Occipital lobe (tissue), 2 donors: Measurements from ENCODE around the gene SCD. TPM values are rescaled to one million over a fixed set of nuclear protein-coding genes. Genes with fewer than 3 reads are reported as not detected.
"Not testable (repeated sequence)": the region's sequence is repeated elsewhere in the genome, so short reads cannot be mapped to it uniquely, and the experiment has no call there.

Experiments used
- DNase-seq: peaks from one replicate; lab custom pipeline; 2025; lab: John Stamatoyannopoulos, UW
- total RNA-seq: library from RNA; depleted of rRNA; stranded (reverse); fragments of >200 nt; gene quantifications from one replicate; pipeline ENCODE4 v1.2.3, GENCODE V29; 2014

Gene SCD
- total RNA-seq, 1 donor from 2014 or later = 123 TPM

- no peak for DNase-seq
Observed at GRCh38 chr10:100362570-100363496, 15.8 kb downstream of the SCD start.

DNA sequence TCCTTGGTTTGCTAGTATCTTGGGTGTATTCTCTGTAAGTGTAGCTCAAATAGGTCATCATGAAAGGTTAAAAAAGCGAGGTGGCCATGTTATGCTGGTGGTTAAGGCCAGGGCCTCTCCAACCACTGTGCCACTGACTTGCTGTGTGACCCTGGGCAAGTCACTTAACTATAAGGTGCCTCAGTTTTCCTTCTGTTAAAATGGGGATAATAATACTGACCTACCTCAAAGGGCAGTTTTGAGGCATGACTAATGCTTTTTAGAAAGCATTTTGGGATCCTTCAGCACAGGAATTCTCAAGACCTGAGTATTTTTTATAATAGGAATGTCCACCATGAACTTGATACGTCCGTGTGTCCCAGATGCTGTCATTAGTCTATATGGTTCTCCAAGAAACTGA, 17.1 kb downstream of the SCD start:
- DNase-seq = no peak

DNA sequence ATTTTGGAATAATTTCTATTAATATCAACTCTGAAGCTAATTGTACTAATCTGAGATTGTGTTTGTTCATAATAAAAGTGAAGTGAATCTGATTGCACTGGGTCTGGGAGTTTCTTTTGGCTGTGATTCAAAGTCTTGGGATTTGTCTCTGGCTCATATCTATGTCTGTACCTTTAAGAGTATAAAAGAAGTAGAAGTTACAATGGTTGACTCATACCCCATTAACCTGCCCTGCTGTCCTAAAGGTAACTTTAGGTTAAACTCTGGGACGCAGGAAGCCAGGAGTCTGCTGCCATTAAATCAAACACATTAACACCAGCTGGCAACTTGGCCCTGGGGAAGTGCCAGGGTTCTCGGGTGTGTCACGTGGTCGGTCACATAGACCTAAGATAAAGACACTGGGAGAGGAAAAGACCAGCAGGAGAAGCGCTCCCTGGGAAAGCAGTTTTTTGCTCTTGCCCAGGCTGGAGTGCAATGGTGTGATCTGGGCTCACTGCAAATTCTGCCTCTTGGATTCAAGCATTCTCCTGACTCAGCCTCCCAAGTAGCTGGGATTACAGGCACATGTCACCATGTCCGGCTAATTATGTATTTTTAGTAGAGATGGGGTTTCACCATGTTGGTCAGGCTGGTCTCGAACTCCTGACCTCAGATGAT, 17.8 kb downstream of the SCD start:
- DNase-seq = no peak

GRCh38 chr10:100368721-100369120, 21.7 kb downstream of the SCD start:
- DNase-seq = no peak

DNA sequence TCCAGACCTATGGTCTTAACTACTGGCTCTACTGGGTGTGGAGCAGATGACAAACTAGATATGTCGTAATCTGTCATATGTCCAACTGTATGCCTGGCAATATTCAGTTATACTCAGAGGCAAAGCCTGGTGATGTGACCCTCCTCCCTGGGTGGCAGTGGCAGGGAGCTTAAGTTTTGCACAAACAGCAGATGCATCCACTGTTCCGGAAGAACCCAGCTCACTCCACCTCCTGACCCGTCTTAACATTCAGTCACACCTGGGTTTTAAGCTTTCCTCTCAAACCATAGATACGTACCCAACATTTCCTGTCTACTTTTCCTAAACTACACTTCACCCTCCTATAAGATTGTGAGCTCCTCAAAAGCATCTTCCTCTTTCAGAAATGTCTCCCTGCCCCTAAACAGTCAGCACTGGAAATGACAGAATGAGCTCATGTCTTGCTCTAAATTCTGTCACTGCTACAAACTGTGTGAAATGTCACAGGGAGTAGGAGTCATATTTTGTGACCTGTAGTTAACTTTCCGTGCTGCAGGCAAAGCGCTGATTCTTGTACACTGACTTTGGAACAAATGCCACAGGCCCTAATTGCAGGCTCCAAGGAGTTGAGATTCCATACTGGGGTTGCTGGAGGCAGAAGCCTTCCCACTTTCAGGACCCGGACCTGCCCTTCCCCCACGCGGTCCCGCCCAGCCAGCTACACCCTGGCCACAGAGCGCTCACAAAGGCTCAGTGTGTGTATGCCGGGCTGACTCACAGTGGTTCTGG, 23.9 kb downstream of the SCD start:
- DNase-seq = peak; percentile 69

DNA sequence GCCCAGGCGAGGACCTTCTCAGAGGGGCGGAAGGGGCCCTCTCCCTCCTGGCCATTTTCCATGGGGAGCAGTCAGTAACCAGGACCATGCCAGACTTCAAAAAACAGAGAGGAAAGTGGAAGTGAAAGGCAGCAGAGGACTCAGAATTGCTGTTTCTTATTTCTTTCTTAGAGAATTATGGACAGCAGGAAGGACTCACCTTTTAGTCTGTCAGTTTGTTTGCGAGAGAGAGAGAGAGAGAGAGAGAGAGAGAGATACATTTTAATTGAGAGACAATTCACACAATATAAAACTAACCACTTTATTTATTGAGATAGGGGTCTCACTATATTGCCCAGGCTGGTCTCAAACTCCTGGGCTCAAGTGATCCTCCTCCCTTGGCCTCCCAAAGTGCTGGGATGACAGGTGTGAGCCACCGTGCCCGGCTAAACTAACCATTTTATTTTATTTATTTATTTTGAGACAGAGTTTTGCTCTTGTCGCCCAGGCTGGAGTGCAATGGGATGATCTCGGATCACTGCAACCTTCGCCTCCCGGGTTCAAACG, 24.5 kb downstream of the SCD start:
- no peak for DNase-seq

DNA sequence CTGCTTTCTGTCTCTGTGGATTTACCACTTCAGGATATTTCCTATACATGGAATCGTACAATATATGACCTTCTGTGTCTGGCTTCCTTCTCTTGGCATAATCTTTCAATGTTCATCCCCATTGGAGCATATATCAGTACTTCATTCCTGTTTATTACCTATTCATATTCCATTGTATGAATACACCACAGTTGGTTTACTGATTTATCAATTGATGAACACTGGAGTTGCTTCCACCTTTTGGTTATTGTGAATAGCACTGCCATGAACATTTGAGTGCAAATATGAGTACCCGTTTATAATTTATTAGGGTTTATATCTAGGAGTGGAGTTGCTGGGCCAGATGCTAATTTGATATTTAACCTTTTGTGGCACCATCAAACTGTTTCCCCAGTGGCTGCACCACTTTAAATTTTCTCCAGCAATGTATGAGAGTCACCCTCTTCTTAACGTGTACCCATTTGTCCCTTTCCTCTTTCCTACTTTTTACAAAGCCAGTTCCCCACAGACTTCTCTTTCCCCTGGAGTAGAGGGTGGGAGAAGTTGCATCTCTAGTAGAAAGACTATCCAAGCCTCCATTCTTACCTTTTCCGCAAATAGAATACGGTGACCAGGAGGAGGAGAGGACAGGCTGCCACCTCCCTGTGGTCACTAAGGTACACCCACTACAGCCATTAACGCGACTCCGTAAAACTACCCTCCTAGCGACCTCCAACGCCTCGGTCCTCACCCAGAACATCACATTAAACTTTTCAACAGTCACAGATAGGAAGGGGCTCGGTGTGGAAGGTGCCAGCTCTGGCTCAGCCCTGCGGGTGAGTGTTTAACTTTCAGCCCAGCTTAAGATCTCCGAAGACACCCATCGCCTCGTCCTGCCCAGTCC, 25.6 kb downstream of the SCD start:
- DNase-seq = no peak

- DNase-seq = peak; percentile 95
Observed at GRCh38 chr10:100373298-100374199, 26.5 kb downstream of the SCD start.

DNA sequence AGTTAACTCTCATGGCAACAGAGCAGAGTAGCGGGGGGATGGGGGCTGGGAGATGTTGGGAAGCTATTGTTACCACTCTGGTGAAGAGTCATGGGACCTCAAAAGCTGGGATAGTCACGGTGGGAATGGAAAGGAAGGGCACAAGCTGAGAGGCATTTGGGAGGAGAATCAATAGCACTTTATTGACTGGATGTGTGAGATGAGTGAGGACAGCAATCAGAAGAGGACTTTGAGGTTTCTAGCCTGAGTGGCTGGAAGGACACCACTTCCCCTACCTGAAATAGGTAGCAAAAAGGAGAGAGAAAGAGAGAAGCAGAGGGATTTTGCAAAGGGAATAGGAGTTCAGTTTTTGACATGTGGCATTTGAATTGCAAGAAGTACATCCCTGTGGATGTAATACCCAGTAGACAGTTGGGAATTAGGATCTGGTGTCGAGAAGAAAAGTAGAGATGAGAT, 27.2 kb downstream of the SCD start:
- no peak for DNase-seq

DNA sequence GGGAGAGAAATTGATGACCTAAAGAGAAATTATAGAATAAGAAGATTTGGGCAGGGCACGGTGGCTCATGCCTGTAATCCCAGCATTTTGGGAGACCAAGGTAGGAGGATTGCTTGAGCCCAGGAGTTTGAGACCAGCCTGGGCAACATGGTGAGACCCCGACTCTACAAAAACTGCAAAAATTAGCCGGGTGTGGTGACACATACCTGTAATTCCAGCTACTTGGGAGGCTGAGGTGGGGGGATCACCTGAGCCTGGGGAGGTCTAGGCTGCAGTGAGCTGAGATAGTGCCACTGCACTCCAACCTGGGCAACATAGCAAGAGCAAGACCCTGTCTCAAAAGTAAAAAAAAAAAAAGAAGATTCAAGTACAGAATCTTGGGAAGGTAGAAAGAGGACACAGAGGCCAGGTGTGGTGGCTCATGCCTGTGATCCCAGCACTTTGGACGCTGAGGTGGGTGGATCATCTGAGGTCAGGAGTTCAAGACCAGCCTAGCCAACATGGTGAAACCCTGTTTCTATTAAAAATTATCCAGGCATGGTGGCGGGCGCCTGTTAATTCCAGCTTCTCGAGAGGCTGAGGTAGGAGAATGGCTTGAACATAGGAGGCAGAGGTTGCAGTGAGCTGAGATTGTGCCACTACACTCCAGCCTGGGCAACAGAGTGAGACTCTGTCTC, 27.8 kb downstream of the SCD start:
- DNase-seq = not testable (repeated sequence)

- DNase-seq = not testable (repeated sequence)
Observed at GRCh38 chr10:100376656-100377055, 29.6 kb downstream of the SCD start.

DNA sequence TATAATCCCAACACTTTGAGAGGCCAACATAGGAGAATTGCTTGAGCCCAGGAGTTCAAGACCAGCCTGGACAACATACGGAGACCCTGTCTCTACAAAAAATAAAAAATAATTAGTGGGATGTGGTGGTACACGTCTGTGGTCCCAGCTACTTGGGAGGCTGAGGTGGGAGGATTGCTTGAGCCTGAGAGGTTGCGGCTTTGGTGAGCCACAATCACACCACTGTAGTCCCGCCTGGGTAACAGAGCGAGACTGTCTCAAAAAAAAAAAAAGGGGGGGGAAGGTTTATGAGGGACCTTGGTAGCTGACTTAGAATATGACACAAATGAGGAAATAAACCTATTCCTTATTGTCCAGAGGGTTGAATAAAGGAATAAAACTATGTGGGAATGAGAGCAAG, 30.8 kb downstream of the SCD start:
- DNase-seq = no peak

DNA sequence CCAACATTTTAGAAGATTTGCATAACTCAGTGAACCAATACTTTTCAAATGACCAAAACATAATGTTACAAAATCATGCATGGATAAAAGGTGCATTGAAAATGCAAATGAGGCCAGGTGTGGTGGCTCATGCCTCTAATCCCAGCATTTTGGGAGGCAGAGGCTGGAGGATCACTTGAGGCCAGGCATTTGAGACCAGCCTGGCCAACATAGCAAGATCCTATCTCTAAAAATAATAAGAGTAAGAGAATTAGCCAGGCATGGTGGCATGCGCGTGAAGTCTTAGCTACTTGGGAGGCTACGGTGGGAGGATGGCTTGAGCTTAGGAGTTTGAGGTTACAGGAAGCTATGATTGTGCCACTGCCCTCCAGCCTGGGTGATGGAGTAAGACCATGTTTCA, 33.4 kb downstream of the SCD start:
- DNase-seq = no peak

DNA sequence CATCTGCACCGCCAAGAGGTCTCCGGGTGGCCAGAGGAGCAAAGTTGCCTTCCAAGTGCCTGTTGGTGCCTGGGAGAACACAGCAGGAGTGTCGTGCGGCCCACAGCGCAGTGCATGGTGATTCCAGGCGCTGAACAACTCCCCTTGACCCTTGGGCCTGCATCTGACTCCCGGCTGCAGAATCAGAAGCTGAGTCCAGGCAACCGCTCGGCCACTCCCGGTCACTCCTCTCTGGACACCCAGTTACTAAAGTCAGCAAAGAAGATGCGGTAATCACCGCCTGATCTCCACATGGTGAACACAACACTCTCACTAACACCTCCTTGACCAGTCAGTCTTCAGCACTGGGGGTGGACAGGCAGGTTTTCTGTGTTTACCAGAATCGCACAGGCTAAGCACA, 35.5 kb downstream of the SCD start:
- no peak for DNase-seq

DNA sequence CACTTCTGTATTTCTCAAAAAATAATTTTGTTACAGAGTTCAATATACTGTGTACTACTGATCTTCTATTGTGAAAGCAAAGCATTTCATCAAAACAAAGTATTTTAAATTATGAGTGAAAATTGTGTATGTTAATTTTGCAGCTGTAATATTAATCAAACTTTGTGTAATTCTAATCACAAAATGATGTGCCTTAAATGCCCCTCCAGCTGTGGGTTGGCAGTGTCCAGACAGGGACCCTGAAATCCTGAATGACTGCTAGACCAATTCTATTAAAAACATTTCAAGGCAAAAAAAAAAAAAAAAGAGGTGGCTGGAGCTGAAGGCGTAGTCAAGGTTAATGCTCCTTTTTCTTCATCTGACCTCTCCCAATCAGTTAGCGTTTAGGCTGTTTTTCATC, 36.2 kb downstream of the SCD start:
- no peak for DNase-seq

GRCh38 chr10:100391163-100392002, 44.4 kb downstream of the SCD start:
- DNase-seq = no peak

- DNase-seq = no peak
Observed at GRCh38 chr10:100392686-100393003, 45.6 kb downstream of the SCD start.

DNA sequence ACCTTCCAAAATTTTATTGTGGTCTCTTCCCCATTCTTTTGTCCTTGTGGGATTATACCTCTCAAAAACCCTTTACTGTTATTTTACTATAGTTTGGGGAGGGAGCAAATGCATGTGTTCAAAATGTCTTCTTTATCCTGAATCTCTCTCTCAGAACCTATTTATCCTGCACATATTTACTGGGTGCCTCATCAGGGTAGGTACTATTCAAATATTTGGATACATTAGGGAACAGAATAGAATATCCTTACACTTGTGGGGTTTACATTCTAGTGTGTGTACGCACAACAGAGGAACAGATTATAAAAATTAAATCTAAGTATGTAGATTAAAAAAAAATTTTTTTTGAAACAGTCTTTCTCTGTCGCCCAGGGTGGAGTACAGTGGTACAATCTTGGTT, 48.6 kb downstream of the SCD start:
- no peak for DNase-seq
